ENCODE results near the gene KIF13A.

KIF13A gene

GRCh38 chr6:17877895-17878440 is 109.5 kb downstream of the KIF13A start:
- DNase-seq = no peak
- Mint-ChIP-seq H3K4me1 (no peaks in the 10 kb centered on the region), H3K36me3 (ENCODE audit: low read depth) (no peaks in the 10 kb centered on the region), H3K27me3 (ENCODE audit: low read depth, poor library complexity) (no peaks in the 10 kb centered on the region), H3K27ac (no peak overlapping the region), H3K9me3 (no peaks in the 10 kb centered on the region), H3K4me3 (no peak overlapping the region)
- TF ChIP-seq, protein P1, sequence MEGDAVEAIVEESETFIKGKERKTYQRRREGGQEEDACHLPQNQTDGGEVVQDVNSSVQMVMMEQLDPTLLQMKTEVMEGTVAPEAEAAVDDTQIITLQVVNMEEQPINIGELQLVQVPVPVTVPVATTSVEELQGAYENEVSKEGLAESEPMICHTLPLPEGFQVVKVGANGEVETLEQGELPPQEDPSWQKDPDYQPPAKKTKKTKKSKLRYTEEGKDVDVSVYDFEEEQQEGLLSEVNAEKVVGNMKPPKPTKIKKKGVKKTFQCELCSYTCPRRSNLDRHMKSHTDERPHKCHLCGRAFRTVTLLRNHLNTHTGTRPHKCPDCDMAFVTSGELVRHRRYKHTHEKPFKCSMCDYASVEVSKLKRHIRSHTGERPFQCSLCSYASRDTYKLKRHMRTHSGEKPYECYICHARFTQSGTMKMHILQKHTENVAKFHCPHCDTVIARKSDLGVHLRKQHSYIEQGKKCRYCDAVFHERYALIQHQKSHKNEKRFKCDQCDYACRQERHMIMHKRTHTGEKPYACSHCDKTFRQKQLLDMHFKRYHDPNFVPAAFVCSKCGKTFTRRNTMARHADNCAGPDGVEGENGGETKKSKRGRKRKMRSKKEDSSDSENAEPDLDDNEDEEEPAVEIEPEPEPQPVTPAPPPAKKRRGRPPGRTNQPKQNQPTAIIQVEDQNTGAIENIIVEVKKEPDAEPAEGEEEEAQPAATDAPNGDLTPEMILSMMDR (IDR thresholded peaks at IDR 0.05) = no peak

- Mint-ChIP-seq H3K36me3 (ENCODE audit: low read depth) (no peaks in the 10 kb centered on the region), H3K4me3 (no peak overlapping the region), H3K9me3 (no peaks in the 10 kb centered on the region), H3K4me1 (no peaks in the 10 kb centered on the region), H3K27ac (no peak overlapping the region), H3K27me3 (ENCODE audit: low read depth, poor library complexity) (no peaks in the 10 kb centered on the region)
- TF ChIP-seq, protein P1 (IDR thresholded peaks at IDR 0.05) = no peak
- no peak for DNase-seq
These were observed 110.1 kb downstream of the KIF13A start for GRCh38 chr6:17877196-17877894.

- Mint-ChIP-seq H3K27ac (no peak overlapping the region), H3K4me1 (no peaks in the 10 kb centered on the region), H3K36me3 (ENCODE audit: low read depth) (no peaks in the 10 kb centered on the region), H3K27me3 (ENCODE audit: low read depth, poor library complexity) (no peaks in the 10 kb centered on the region), H3K9me3 (no peaks in the 10 kb centered on the region), H3K4me3 (no peak overlapping the region)
- no peak for DNase-seq
- TF ChIP-seq, protein P1 (IDR thresholded peaks at IDR 0.05) = no peak
These were observed 112.7 kb downstream of the KIF13A start for GRCh38 chr6:17874753-17875152.

GRCh38 chr6:17872908-17873307 is 114.5 kb downstream of the KIF13A start:
- Mint-ChIP-seq H3K4me3 (no peak overlapping the region), H3K4me1 (peaks cover 4% of the 10 kb centered on the region), H3K27me3 (ENCODE audit: low read depth, poor library complexity) (no peaks in the 10 kb centered on the region), H3K9me3 (no peaks in the 10 kb centered on the region), H3K36me3 (ENCODE audit: low read depth) (no peaks in the 10 kb centered on the region), H3K27ac (peak overlapping the region; percentile 1)
- TF ChIP-seq, protein P1 (IDR thresholded peaks at IDR 0.05) = no peak
- no peak for DNase-seq

- TF ChIP-seq, protein P1 (IDR thresholded peaks at IDR 0.05) = no peak
- Mint-ChIP-seq H3K4me1 (peaks cover 4% of the 10 kb centered on the region), H3K36me3 (ENCODE audit: low read depth) (no peaks in the 10 kb centered on the region), H3K9me3 (no peaks in the 10 kb centered on the region), H3K4me3 (no peak overlapping the region), H3K27me3 (ENCODE audit: low read depth, poor library complexity) (no peaks in the 10 kb centered on the region), H3K27ac (no peak overlapping the region)
- DNase-seq = no peak
These were observed 115.6 kb downstream of the KIF13A start for GRCh38 chr6:17871836-17872235.

DNA sequence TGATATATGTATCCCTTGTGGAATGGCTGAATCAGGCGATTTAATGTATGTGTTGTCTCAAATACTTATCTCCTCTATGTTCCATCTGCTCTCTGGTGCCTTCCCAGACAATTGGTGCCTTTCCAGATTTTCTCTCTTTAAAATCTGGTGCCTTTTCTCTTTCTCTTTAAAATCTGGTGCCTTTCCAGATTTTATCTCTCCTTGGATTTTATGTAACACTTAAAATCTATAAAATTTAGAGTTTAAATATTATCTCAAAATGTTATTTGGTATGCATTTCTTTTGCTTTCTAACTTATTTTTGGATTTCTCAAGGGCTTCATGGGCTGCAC is 116.3 kb downstream of the KIF13A start:
- no peaks in the 10 kb centered on the region for H3K36me3 Mint-ChIP-seq (ENCODE audit: low read depth)
- H3K27me3 Mint-ChIP-seq (ENCODE audit: low read depth, poor library complexity) = no peaks in the 10 kb centered on the region
- peaks cover 4% of the 10 kb centered on the region for H3K4me1 Mint-ChIP-seq
- H3K27ac Mint-ChIP-seq = no peak overlapping the region
- TF ChIP-seq, protein P1 (IDR thresholded peaks at IDR 0.05) = no peak
- H3K4me3 Mint-ChIP-seq = no peak overlapping the region
- DNase-seq = no peak
- H3K9me3 Mint-ChIP-seq = no peaks in the 10 kb centered on the region
